K562 (cell line): ENCODE measurements around the gene PYCR2. TPM values are rescaled to one million over a fixed set of nuclear protein-coding genes. Genes with fewer than 3 reads are reported as not detected.
A peak's percentile ranks its signal among the peaks of the same experiment; 100 is the strongest.

ENCODE experiments used
- ATAC-seq: fragments of 200-7000 bp; cut with Tn5 transposase; 3 replicates; pipeline ENCODE4 v1.9.1; 2020; ENCODE audit warnings: moderate library complexity
- BruUV-seq: library from RNA; stranded (reverse); fragments of 400-500 nt; replicated peaks from 2 replicates; lab custom pipeline; 2021; lab: Mats Ljungman, UMichigan
- CTCF ChIA-PET: fragments of 300-600 bp; formaldehyde crosslinking; extraction: SDS; loops from one replicate; lab custom pipeline; 2021; ENCODE audit warnings: low intra/inter-chr PET ratio; lab: Yijun Ruan, JAX
- POLR2A ChIA-PET: fragments of 300-600, 350-650 bp; sonication (Branson Sonifier 250); formaldehyde crosslinking; extraction: SDS; loops from one replicate; lab custom pipeline; 2021; ENCODE audit warnings: antibody characterized with exemption, inconsistent platforms; lab: Yijun Ruan, JAX
- DNase-seq, 4 experiments: peaks; one replicate each; pipeline versions ENCODE4 v3.0.0 to v3.0.0-alpha.2; 2011 to 2018; ENCODE audit warnings: low spot score in 3 of 4, mixed read lengths in 3 of 4; ENCODE audit errors: extremely low read depth in 1 of 4
- FAIRE-seq: peaks from 2 replicates; lab custom pipeline; 2011; peaks lifted over from hg19 to GRCh38; lab: Jason Lieb, UNC
- H2AFZ ChIP-seq: 2 replicates; pipeline ENCODE4 v1.6.0; 2011; ENCODE audit warnings: low read depth, low read length, control low read depth, inconsistent platforms
- H3K27ac ChIP-seq: fragments of 200-600 bp; 3 replicates; pipeline ENCODE4 v1.8.0; 2011; ENCODE audit warnings: low read depth, mild to moderate bottlenecking, control low read depth, inconsistent platforms, low read length, moderate library complexity, mixed read lengths; ENCODE audit errors: extremely low read depth
- H3K27me3 ChIP-seq, 2 experiments: fragments of 300-600 bp in 1 of 2; 2 replicates in 1 of 2; 3 replicates in 1 of 2; pipeline versions ENCODE4 v1.6.0 to v1.8.0; 2011; ENCODE audit warnings: inconsistent platforms in 2 of 2, low read length in 2 of 2, mild to moderate bottlenecking in 1 of 2, mixed read lengths in 1 of 2, moderate library complexity in 1 of 2; ENCODE audit not compliant: control insufficient read depth in 2 of 2, insufficient read depth in 2 of 2
- H3K36me3 ChIP-seq: fragments of 300-600 bp; 3 replicates; pipeline ENCODE4 v1.8.0; 2011; ENCODE audit warnings: mild to moderate bottlenecking, low read length, inconsistent platforms; ENCODE audit not compliant: control insufficient read depth, insufficient read depth
- H3K4me1 ChIP-seq, 2 experiments: fragments of 200-600 bp in 1 of 2; replicated peaks in 1 of 2; 2 replicates in 1 of 2; 3 replicates in 1 of 2; pipeline versions ENCODE4 v1.5.1 to v1.8.0; 2011; ENCODE audit warnings: inconsistent platforms in 2 of 2, low read length in 2 of 2, mild to moderate bottlenecking in 1 of 2, mixed read lengths in 1 of 2, moderate library complexity in 1 of 2; ENCODE audit not compliant: control insufficient read depth in 2 of 2, insufficient read depth in 2 of 2
- H3K4me2 ChIP-seq: 2 replicates; pipeline ENCODE4 v1.6.1; 2011; ENCODE audit warnings: low read length, control low read depth, inconsistent platforms, mixed read lengths; ENCODE audit not compliant: insufficient read depth
- H3K4me3 ChIP-seq: fragments of 200-600 bp; sonication (generic), shearing (Covaris generic); 2 replicates; pipeline ENCODE4 v1.5.1; 2016; ENCODE audit warnings: control low read depth, inconsistent platforms
- H3K79me2 ChIP-seq: fragments of 200-600 bp; 3 replicates; pipeline ENCODE4 v1.8.0; 2011; ENCODE audit warnings: low read length, inconsistent platforms; ENCODE audit not compliant: control insufficient read depth, insufficient read depth
- H3K9ac ChIP-seq, 2 experiments: 2 replicates each; pipeline versions ENCODE4 v1.6.0 to v1.6.1; 2011; ENCODE audit warnings: low read depth in 2 of 2, low read length in 2 of 2, control low read depth in 1 of 2, inconsistent platforms in 1 of 2, mild to moderate bottlenecking in 1 of 2, mixed read lengths in 1 of 2; ENCODE audit not compliant: insufficient read depth in 1 of 2
- H3K9me1 ChIP-seq: one replicate; pipeline ENCODE4 v1.6.0; 2011; ENCODE audit warnings: inconsistent platforms, mild to moderate bottlenecking, low read length, moderate library complexity; ENCODE audit not compliant: control insufficient read depth, insufficient read depth
- H3K9me3 ChIP-seq: replicated peaks from 2 replicates; pipeline ENCODE4 v1.5.1; 2011; ENCODE audit warnings: low read depth, low read length, inconsistent platforms; ENCODE audit not compliant: control insufficient read depth, insufficient read depth
- H4K20me1 ChIP-seq: replicated peaks from 2 replicates; pipeline ENCODE4 v1.6.1; 2011; ENCODE audit warnings: low read length, inconsistent platforms, mixed read lengths; ENCODE audit not compliant: control insufficient read depth, insufficient read depth
- CGGBP1 ChIP-seq: fragments of 250-450 bp; sonication (Bioruptor Pico); IDR thresholded peaks from 2 replicates; pipeline ENCODE4 v1.9.0; 2021; ENCODE audit warnings: mild to moderate bottlenecking
- DPF2 ChIP-seq: fragments of 450-650 bp; IDR thresholded peaks from 2 replicates; pipeline ENCODE4 v1.6.1; 2016
- FOSL1 ChIP-seq: fragments of 200-800 bp; sonication (Bioruptor generic); conservative IDR thresholded peaks from 2 replicates; pipeline ENCODE4 v1.6.1; 2016; ENCODE audit warnings: missing genetic modification characterization, missing compliant biosample characterization
- GATAD2A ChIP-seq: fragments of 450-650 bp; IDR thresholded peaks from 2 replicates; pipeline ENCODE4 v1.6.1; 2017
- PML ChIP-seq: IDR thresholded peaks from 2 replicates; pipeline ENCODE4 v1.6.1; 2012; ENCODE audit warnings: low read length, inconsistent platforms
- RBBP5 ChIP-seq: fragments of 200-600 bp; sonication (generic); IDR thresholded peaks from 2 replicates; pipeline ENCODE4 v1.6.1; 2012; ENCODE audit warnings: borderline replicate concordance, mild to moderate bottlenecking, low read length, control low read depth, inconsistent platforms; ENCODE audit not compliant: insufficient read depth, poor library complexity, severe bottlenecking
- SIN3A ChIP-seq, 2 experiments: fragments of 150-350 bp in 1 of 2; IDR thresholded peaks; 2 replicates each; pipeline ENCODE4 v1.6.1; 2011 to 2016; ENCODE audit warnings: borderline replicate concordance in 2 of 2, low read depth in 2 of 2, low read length in 2 of 2, mild to moderate bottlenecking in 2 of 2, moderate library complexity in 2 of 2; ENCODE audit not compliant: control insufficient read depth in 1 of 2
- SMARCC2 ChIP-seq: fragments of 450-650 bp; IDR thresholded peaks from 2 replicates; pipeline ENCODE4 v1.6.1; 2017; ENCODE audit warnings: antibody characterized with exemption, moderate library complexity, mild to moderate bottlenecking, low read depth
- TSHZ1 ChIP-seq: fragments of 250-450 bp; sonication (Bioruptor Pico); IDR thresholded peaks from 2 replicates; pipeline ENCODE4 v1.4.0; 2020; ENCODE audit warnings: mild to moderate bottlenecking, moderate library complexity
- ZBTB43 ChIP-seq: sonication (generic); formaldehyde crosslinking; IDR thresholded peaks from 2 replicates; pipeline ENCODE4 v1.8.0; 2023; ENCODE audit warnings: mild to moderate bottlenecking, missing genetic modification reagents
- ZBTB9 ChIP-seq: fragments of 450-650 bp; formaldehyde crosslinking; IDR thresholded peaks from 2 replicates; pipeline ENCODE4 v1.4.0; 2020; ENCODE audit warnings: mild to moderate bottlenecking, moderate library complexity
- ZKSCAN3 ChIP-seq: fragments of 250-450 bp; sonication (Bioruptor Pico); IDR thresholded peaks from 2 replicates; pipeline ENCODE4 v1.4.0; 2020
- WGBS: fragments of 100-300 bp; shearing (Covaris generic); methylation state at CpG from one replicate; pipeline ENCODE4 v1.1.6; 2016; ENCODE audit warnings: low coverage, mixed read lengths; ENCODE audit not compliant: insufficient coverage; ENCODE audit errors: missing lambda C conversion rate; 5-methylcytosine and 5-hydroxymethylcytosine counted together
- in situ Hi-C: fragments of 300-500 bp; cut with MboI; formaldehyde crosslinking; loops from 4 replicates; pipeline ENCODE4 v1.15.0; 2018; ENCODE audit warnings: inconsistent platforms, mixed read lengths
- intact Hi-C: fragments of 100-400 bp; cut with micrococcal nuclease; formaldehyde crosslinking; loops from 2 replicates; pipeline ENCODE4 v1.14.2; 2022
- polyA plus RNA-seq, 8 experiments: library from polyadenylated mRNA; depleted of rRNA in 4 of 8; stranded (reverse) in 5 of 8; unstranded in 3 of 8; fragments of >200 nt; fragmentation: Nextera tagmentation in 2 of 8; fragmentation: Illumina TruSeq in 1 of 8; extraction: Ambion mirVana in 2 of 8; extraction: Trizol in 1 of 8; gene quantifications; 2 replicates each; pipeline versions ENCODE4 v1.2.1 to v1.2.3, GENCODE V29; 2011 to 2014; ENCODE audit warnings: inconsistent platforms in 1 of 8, missing spikeins in 1 of 8
- total RNA-seq, 7 experiments: library from RNA; depleted of rRNA in 6 of 7; stranded (reverse); fragments of >200 nt in 6 of 7; fragmentation: Illumina TruSeq in 2 of 7; extraction: Trizol in 2 of 7; gene quantifications; 2 replicates each; pipeline versions ENCODE4 v1.2.1 to v1.2.3, GENCODE V29; 2011 to 2021; ENCODE audit warnings: low replicate concordance in 1 of 7

PYCR2 gene
- total and polyA plus RNA-seq, 9 of the 15 experiments (the other 6 are each of a cell fraction or from before 2014, with no cell fraction given), result 5.5 to 219 (median 127) TPM

GRCh38 chr1:225933072-225933471 lies 9.0 kb upstream of the PYCR2 start (continued):
- no peak for TF ChIP-seq TSHZ1
- TF ChIP-seq FOSL1 (tag), result peak; percentile 94
- no peak for TF ChIP-seq SMARCC2
- TF ChIP-seq, all 486 proteins: peak for 5

- Histone ChIP-seq H3K4me1 (peaks cover 40 to 46% of the 10 kb centered on the region in 2 experiments), H3K4me2 (peak overlapping the region; percentile 67), H3K4me3 (no peak overlapping the region), H3K27ac (peak overlapping the region; percentile 62), H3K9me1 (no peaks in the 10 kb centered on the region), H3K27me3 (no peaks in the 10 kb centered on the region), H3K79me2 (no peaks in the 10 kb centered on the region), H2AFZ (peak overlapping the region; percentile 80), H3K9me3 (no peaks in the 10 kb centered on the region), H3K9ac (peak overlapping the region; percentile 32 to 65; a peak in 3 of 4 replicates), H3K36me3 (no peaks in the 10 kb centered on the region), H4K20me1 (no peaks in the 10 kb centered on the region)
- FAIRE-seq (peak; percentile 78), DNase-seq (peak; percentile 75 to 85 (median 84)), ATAC-seq (peak; percentile 16)
- CTCF ChIA-PET, result interaction anchor here (0.9 kb wide), 1 partner anchor 31 kb away, joined by 5 read pairs; no protein-coding TSS in a partner anchor
- in situ Hi-C loops, result no loop called here
- BruUV-seq, result no TSS peak
- WGBS, result 3% methylated on average over 5 of the region's 5 CpGs
- POLR2A ChIA-PET, result interaction anchor here (0.6 to 1.3 kb wide), 9 partner anchors 8 to 66 kb away, joined by 3 to 6 read pairs (median 3); no protein-coding TSS in a partner anchor
- intact Hi-C loops, result no loop called here
- peak; percentile 4; the same call in 1 of the 2 replicates for TF ChIP-seq ZBTB9 (CRISPR knock-in tag)
- TF ChIP-seq ZKSCAN3 (CRISPR knock-in tag), result no peak
- TF ChIP-seq GATAD2A, result no peak
- TF ChIP-seq ZBTB43 (CRISPR knock-in tag), result 0 out of 2 replicates have a peak, but pooled peaks have one; percentile 44
- 0 out of 4 replicates have a peak, but pooled peaks of 1 of the 2 experiments have one; percentile 74 for TF ChIP-seq SIN3A (IDR thresholded peaks at IDR 0.05; ENCODE audit: borderline replicate concordance in 2 of 2, control insufficient read depth in 1 of 2, low read depth in 2 of 2, low read length in 2 of 2)
- TF ChIP-seq DPF2, result peak; percentile 86
- TF ChIP-seq PML, result no peak; the same call in 1 of the 2 replicates
- TF ChIP-seq CGGBP1, result no peak
- peak; percentile 46 for TF ChIP-seq RBBP5
Observed at GRCh38 chr1:225931270-225932136, 7.5 kb upstream of the PYCR2 start.
